Stimulated activated CD4-positive, alpha-beta T cell treated with anti-CD3 and anti-CD28 coated beads, Interleukin-2, amount 100 ng/mL, for 24 hours (primary cell): ENCODE results near the gene OR2J3.
"Not testable (repeated sequence)": the region's sequence is repeated elsewhere in the genome, so short reads cannot be mapped to it uniquely, and the experiment has no call there.

Source experiments
- DNase-seq, 2 donors: peaks; one replicate each; pipeline ENCODE4 v3.0.0-alpha.2; 2020

The OR2J3 gene

GRCh38 chr6:29107758-29108157, at the start of gene OR2J3:
OR2J3 (plus strand) TSS chr6:29108058; CDS start chr6:29111891, 3,833 bp downstream.
- DNase-seq: no peak

GRCh38 chr6:29071831-29072723, 35.8 kb upstream of the OR2J3 start:
- peak in 1 of 2 donors; percentile 3 for DNase-seq

- DNase-seq: no peak
These were observed 28.7 kb upstream of the OR2J3 start for GRCh38 chr6:29079203-29079602.

GRCh38 chr6:29081312-29081711, 26.5 kb upstream of the OR2J3 start:
- DNase-seq: no peak

GRCh38 chr6:29082457-29082856, 25.4 kb upstream of the OR2J3 start:
- no peak for DNase-seq

- no peak for DNase-seq
These were observed 20.6 kb upstream of the OR2J3 start, which contains the start of gene OR2B3 for GRCh38 chr6:29087213-29087612. OR2B3 (minus strand) TSS chr6:29087313; CDS start chr6:29087248, 65 bp downstream.

- DNase-seq: no peak
These were observed 14.9 kb upstream of the OR2J3 start for GRCh38 chr6:29092957-29093356.

GRCh38 chr6:29097803-29098202, 10.1 kb upstream of the OR2J3 start:
- DNase-seq: no peak

- no peak for DNase-seq
These were observed 8.7 kb upstream of the OR2J3 start, which contains the start of gene OR2J1 for GRCh38 chr6:29099190-29099589. OR2J1 (plus strand) TSS chr6:29099490; CDS start chr6:29100943, 1,453 bp downstream.

- DNase-seq: peak in 1 of 2 donors; percentile 2
These were observed 4.3 kb downstream of the OR2J3 start for GRCh38 chr6:29112135-29112534.

- not testable (repeated sequence) for DNase-seq
These were observed 7.1 kb downstream of the OR2J3 start for GRCh38 chr6:29114964-29115363.

- no peak for DNase-seq
These were observed 21.6 kb downstream of the OR2J3 start for GRCh38 chr6:29129326-29130012.

GRCh38 chr6:29130644-29131043, 22.8 kb downstream of the OR2J3 start:
- no peak for DNase-seq

- DNase-seq: no peak
These were observed 23.8 kb downstream of the OR2J3 start for GRCh38 chr6:29131691-29132090.

GRCh38 chr6:29137724-29138123, 29.9 kb downstream of the OR2J3 start:
- no peak for DNase-seq

GRCh38 chr6:29141606-29142005, 33.7 kb downstream of the OR2J3 start:
- no peak for DNase-seq

GRCh38 chr6:29142309-29142708, 34.5 kb downstream of the OR2J3 start:
- DNase-seq: no peak

GRCh38 chr6:29146179-29146578, 38.3 kb downstream of the OR2J3 start:
- no peak for DNase-seq

- DNase-seq: no peak
These were observed 39.2 kb downstream of the OR2J3 start for GRCh38 chr6:29147074-29147473.

GRCh38 chr6:29149444-29149843, 41.6 kb downstream of the OR2J3 start:
- not testable (repeated sequence) for DNase-seq

- DNase-seq: no peak
These were observed 45.2 kb downstream of the OR2J3 start for GRCh38 chr6:29153083-29153482.

- not testable (repeated sequence) for DNase-seq
These were observed 47.3 kb downstream of the OR2J3 start for GRCh38 chr6:29155182-29155581.

GRCh38 chr6:29159922-29160321, 52.1 kb downstream of the OR2J3 start:
- not testable (repeated sequence) for DNase-seq
